B cell (primary cell): ENCODE data around the gene ACAP1. TPM values are rescaled to one million over a fixed set of nuclear protein-coding genes. Genes with fewer than 3 reads are reported as not detected.

Experiments
- ATAC-seq: fragments of 200-7000 bp; cut with Tn5 transposase; one replicate; pipeline ENCODE4 v1.10.0; 2021; ENCODE audit warnings: low read depth, mild to moderate bottlenecking, moderate number of reproducible peaks, moderate library complexity
- CTCF ChIA-PET: fragments of 350-600 bp; sonication (Branson Sonifier 250); formaldehyde crosslinking; loops from one replicate; lab custom pipeline; 2021; ENCODE audit warnings: antibody characterized with exemption, inconsistent platforms; lab: Charles Lee
- POLR2A ChIA-PET: fragments of 350-600 bp; sonication (Branson Sonifier 250); formaldehyde crosslinking; loops from one replicate; lab custom pipeline; 2021; ENCODE audit warnings: antibody characterized with exemption; lab: Charles Lee
- DNase-seq: peaks from one replicate; pipeline ENCODE4 v3.0.0; 2013
- H2AFZ ChIP-seq: 2 replicates; pipeline ENCODE4 v1.6.1; 2012; ENCODE audit warnings: mild to moderate bottlenecking, low read depth, low read length; ENCODE audit not compliant: insufficient read depth, poor library complexity, severe bottlenecking
- H3K27ac ChIP-seq, 2 donors: 1 replicate in 1 of 2; 2 replicates in 1 of 2; pipeline ENCODE4 v1.5.1; 2012 to 2013; ENCODE audit warnings: low read length in 2 of 2, mild to moderate bottlenecking in 2 of 2, moderate library complexity in 1 of 2
- H3K27me3 ChIP-seq, 4 experiments: fragments of 200-600 bp in 1 of 4; sonication (generic) in 1 of 4; replicated peaks in 1 of 4; 1 replicate in 2 of 4; 2 replicates in 2 of 4; pipeline versions ENCODE4 v1.6.1 to v1.7.0; 2013 to 2016; ENCODE audit warnings: low read length in 3 of 4, mild to moderate bottlenecking in 2 of 4, mixed read lengths in 1 of 4, moderate library complexity in 1 of 4; ENCODE audit not compliant: insufficient read depth in 4 of 4, control insufficient read depth in 3 of 4; ENCODE audit errors: control extremely low read depth in 1 of 4
- H3K36me3 ChIP-seq, 2 experiments: replicated peaks in 1 of 2; 1 replicate in 1 of 2; 2 replicates in 1 of 2; pipeline versions ENCODE4 v1.6.1 to v1.7.1; 2013; ENCODE audit warnings: low read length in 1 of 2; ENCODE audit not compliant: insufficient read depth in 2 of 2, control insufficient read depth in 1 of 2; ENCODE audit errors: control extremely low read depth in 1 of 2, extremely low read depth in 1 of 2
- H3K4me1 ChIP-seq, 2 donors: fragments of 200-600 bp in 1 of 2; sonication (generic) in 1 of 2; 1 replicate in 1 of 2; 2 replicates in 1 of 2; pipeline versions ENCODE4 v1.5.1 to v1.6.1; 2013 to 2017; ENCODE audit warnings: low read length in 2 of 2; ENCODE audit not compliant: control insufficient read depth in 2 of 2, insufficient read depth in 2 of 2
- H3K4me2 ChIP-seq: replicated peaks from 2 replicates; pipeline ENCODE3; 2012; ENCODE audit warnings: mild to moderate bottlenecking, low read depth, low read length; ENCODE audit not compliant: poor library complexity, severe bottlenecking
- H3K4me3 ChIP-seq, 5 experiments: fragments of 200-600 bp in 1 of 5; sonication (generic) in 1 of 5; 1 replicate in 3 of 5; 2 replicates in 2 of 5; pipeline versions ENCODE4 v1.5.1 to v1.7.0; 2011 to 2016; ENCODE audit warnings: low read length in 4 of 5, mild to moderate bottlenecking in 4 of 5, low read depth in 2 of 5, control low read depth in 1 of 5, moderate library complexity in 1 of 5; ENCODE audit not compliant: insufficient read depth in 1 of 5; ENCODE audit errors: control extremely low read depth in 1 of 5, extremely low read depth in 1 of 5
- H3K79me2 ChIP-seq: fragments of 200-600 bp; sonication (generic); one replicate; pipeline ENCODE4 v1.6.0; 2016; ENCODE audit warnings: low read length; ENCODE audit not compliant: control insufficient read depth, insufficient read depth
- H3K9ac ChIP-seq: fragments of 200-600 bp; sonication (generic); 2 replicates; pipeline ENCODE4 v1.6.1; 2017; ENCODE audit warnings: mild to moderate bottlenecking, low read length, moderate library complexity
- H3K9me3 ChIP-seq, 3 donors: one replicate each; pipeline versions ENCODE4 v1.6.1 to v1.7.1; 2013; ENCODE audit warnings: low read length in 2 of 3; ENCODE audit not compliant: control insufficient read depth in 2 of 3, insufficient read depth in 1 of 3; ENCODE audit errors: control extremely low read depth in 1 of 3
- H4K20me1 ChIP-seq: 2 replicates; pipeline ENCODE4 v1.6.0; 2012; ENCODE audit warnings: mild to moderate bottlenecking, low read length; ENCODE audit not compliant: insufficient read depth, control insufficient read depth, poor library complexity, severe bottlenecking
- H3K27ac Mint-ChIP-seq: one replicate; pipeline ENCODE4 v1.8.0; 2021; ENCODE audit warnings: mixed read lengths
- H3K27me3 Mint-ChIP-seq: one replicate; pipeline ENCODE4 v1.8.0; 2021; ENCODE audit warnings: mixed read lengths
- H3K4me1 Mint-ChIP-seq: one replicate; pipeline ENCODE4 v1.8.0; 2021; ENCODE audit warnings: mixed read lengths
- H3K4me3 Mint-ChIP-seq: one replicate; pipeline ENCODE4 v1.8.0; 2021; ENCODE audit warnings: mixed read lengths
- H3K9me3 Mint-ChIP-seq: one replicate; pipeline ENCODE4 v1.8.0; 2022; ENCODE audit warnings: mixed read lengths; ENCODE audit not compliant: insufficient read depth
- EZH2 ChIP-seq: IDR thresholded peaks from 2 replicates; pipeline ENCODE4 v1.6.1; 2012; ENCODE audit warnings: borderline replicate concordance, low read depth, mild to moderate bottlenecking, moderate library complexity, low read length; ENCODE audit not compliant: insufficient read depth, poor library complexity, severe bottlenecking
- WGBS: methylation state at CpG from one replicate; pipeline ENCODE4 v1.1.5; 2013; ENCODE audit warnings: missing lambda C conversion rate; ENCODE audit not compliant: insufficient coverage; 5-methylcytosine and 5-hydroxymethylcytosine counted together
- intact Hi-C: fragments of 100-400 bp; cut with micrococcal nuclease; formaldehyde crosslinking; loops from one replicate; pipeline ENCODE4 v1.10.0; 2022
- polyA plus RNA-seq: library from polyadenylated mRNA; depleted of rRNA; stranded (reverse); fragments of >200 nt; gene quantifications from 2 replicates; pipeline ENCODE4 v1.2.3, GENCODE V29; 2012
- total RNA-seq, 2 donors: library from RNA; stranded (reverse); fragments of 120-200 nt in 1 of 2; gene quantifications; 1 replicate in 1 of 2; 2 replicates in 1 of 2; pipeline versions ENCODE4 v1.2.3 to v1.2.4, GENCODE V29; 2013 to 2022
- TF ChIP-seq, protein P1 (sequence below): fragments of 200-600 bp; IDR thresholded peaks from one replicate; pipeline ENCODE4 v1.8.0; 2022; ENCODE audit warnings: antibody characterized with exemption, mild to moderate bottlenecking

Gene ACAP1
- total and polyA plus RNA-seq, 2 donors (not counting 1 experiment from before 2014, with no cell fraction given) = 392 to 412 TPM

DNA sequence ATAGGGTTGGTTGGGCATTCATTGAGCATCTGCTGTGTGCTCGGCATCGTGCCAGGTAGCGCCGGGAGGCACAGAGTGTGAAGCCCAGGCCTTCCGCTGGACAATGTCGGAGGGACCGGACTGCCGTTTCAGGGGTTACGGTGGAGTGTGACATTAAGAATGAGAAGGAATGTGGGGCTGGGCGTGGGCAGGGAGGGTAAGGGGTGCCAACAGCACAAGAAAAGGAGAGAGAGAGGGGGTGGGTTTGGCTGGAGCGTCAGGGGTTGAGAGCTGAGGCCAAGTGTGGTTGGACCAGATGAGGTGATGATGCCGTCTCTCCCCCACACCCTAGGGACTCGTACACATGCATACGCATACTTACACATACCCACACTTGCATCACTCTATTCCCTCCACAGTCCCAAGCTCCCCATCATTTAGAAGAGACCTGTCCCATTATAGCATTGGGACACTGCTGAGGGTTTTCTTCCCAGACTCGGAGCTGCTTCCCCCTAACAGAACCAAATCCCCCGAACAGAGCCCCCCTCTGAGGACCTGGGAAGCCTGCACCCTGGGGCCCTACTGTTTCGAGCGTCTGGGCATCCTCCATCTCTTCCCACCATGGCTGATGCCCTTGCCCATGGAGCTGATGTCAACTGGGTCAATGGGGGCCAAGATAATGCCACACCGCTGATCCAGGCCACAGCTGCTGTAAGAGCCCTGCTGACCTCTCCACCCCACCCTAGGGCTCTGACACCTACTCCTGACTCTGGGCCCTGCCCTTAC is 12.3 kb downstream of the ACAP1 start:
- Histone ChIP-seq H3K79me2 (peaks cover 30% of the 10 kb centered on the region), H3K9ac (no peak overlapping the region), H3K4me1 (peaks cover 14 to 27% of the 10 kb centered on the region in 2 donors), H3K9me3 (no peaks in the 10 kb centered on the region), H3K27me3 (no peaks in the 10 kb centered on the region), H2AFZ (no peak overlapping the region), H3K4me2 (no peak overlapping the region), H3K36me3 (peaks cover 8 to 53% of the 10 kb centered on the region in 2 experiments), H3K4me3 (no peak overlapping the region), H3K27ac (peak overlapping the region in 1 of 2 donors; percentile 15), H4K20me1 (peaks cover 40% of the 10 kb centered on the region)
- ATAC-seq (no peak), DNase-seq (peak; percentile 10)
- TF ChIP-seq, protein P1, sequence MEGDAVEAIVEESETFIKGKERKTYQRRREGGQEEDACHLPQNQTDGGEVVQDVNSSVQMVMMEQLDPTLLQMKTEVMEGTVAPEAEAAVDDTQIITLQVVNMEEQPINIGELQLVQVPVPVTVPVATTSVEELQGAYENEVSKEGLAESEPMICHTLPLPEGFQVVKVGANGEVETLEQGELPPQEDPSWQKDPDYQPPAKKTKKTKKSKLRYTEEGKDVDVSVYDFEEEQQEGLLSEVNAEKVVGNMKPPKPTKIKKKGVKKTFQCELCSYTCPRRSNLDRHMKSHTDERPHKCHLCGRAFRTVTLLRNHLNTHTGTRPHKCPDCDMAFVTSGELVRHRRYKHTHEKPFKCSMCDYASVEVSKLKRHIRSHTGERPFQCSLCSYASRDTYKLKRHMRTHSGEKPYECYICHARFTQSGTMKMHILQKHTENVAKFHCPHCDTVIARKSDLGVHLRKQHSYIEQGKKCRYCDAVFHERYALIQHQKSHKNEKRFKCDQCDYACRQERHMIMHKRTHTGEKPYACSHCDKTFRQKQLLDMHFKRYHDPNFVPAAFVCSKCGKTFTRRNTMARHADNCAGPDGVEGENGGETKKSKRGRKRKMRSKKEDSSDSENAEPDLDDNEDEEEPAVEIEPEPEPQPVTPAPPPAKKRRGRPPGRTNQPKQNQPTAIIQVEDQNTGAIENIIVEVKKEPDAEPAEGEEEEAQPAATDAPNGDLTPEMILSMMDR = no peak
- no peak for TF ChIP-seq EZH2
- Mint-ChIP-seq H3K27me3 (no peaks in the 10 kb centered on the region), H3K9me3 (no peaks in the 10 kb centered on the region), H3K27ac (peak overlapping the region; percentile 54), H3K4me3 (no peak overlapping the region), H3K4me1 (peaks cover 26% of the 10 kb centered on the region)
- ChIA-PET POLR2A (interaction anchor here (0.5 to 3.0 kb wide), 5 partner anchors 12 to 177 kb away, joined by 4 to 17 read pairs (median 5); partner anchors contain the start of genes ACAP1, NEURL4 and TMEM256), CTCF (interaction anchor here (0.8 to 2.1 kb wide), 7 partner anchors 12 to 303 kb away, joined by 3 to 10 read pairs (median 4); partner anchors contain the start of gene ACAP1)
- intact Hi-C loops = no loop called here
- WGBS = 95% methylated on average over 16 of the region's 19 CpGs
